Parathyroid adenoma (tissue), 2 donors: ENCODE data around the gene RIMBP3C.

ENCODE experiments used
- H2AFZ ChIP-seq: fragments of 300-600 bp; sonication (generic); one replicate; pipeline ENCODE4 v1.7.0; 2017; ENCODE audit warnings: antibody characterized with exemption, mild to moderate bottlenecking
- H3K27ac ChIP-seq: fragments of 300-600 bp; sonication (generic); one replicate; pipeline ENCODE4 v1.7.0; 2017
- H3K27me3 ChIP-seq: fragments of 300-600 bp; sonication (generic); one replicate; pipeline ENCODE4 v1.7.0; 2017; ENCODE audit warnings: low read length; ENCODE audit not compliant: control insufficient read depth, insufficient read depth
- H3K36me3 ChIP-seq: fragments of 300-600 bp; sonication (generic); one replicate; pipeline ENCODE4 v1.7.0; 2017; ENCODE audit warnings: low read length; ENCODE audit not compliant: control insufficient read depth, insufficient read depth
- H3K4me1 ChIP-seq: fragments of 300-600 bp; sonication (generic); one replicate; pipeline ENCODE4 v1.7.0; 2017; ENCODE audit warnings: control low read depth
- H3K4me2 ChIP-seq: fragments of 300-600 bp; sonication (generic); one replicate; pipeline ENCODE4 v1.7.0; 2017; ENCODE audit warnings: low read length
- H3K4me3 ChIP-seq: fragments of 300-600 bp; sonication (generic); one replicate; pipeline ENCODE4 v1.7.0; 2017; ENCODE audit warnings: low read depth, low read length
- H3K79me2 ChIP-seq: fragments of 300-600 bp; sonication (generic); one replicate; pipeline ENCODE4 v1.7.0; 2017; ENCODE audit warnings: control low read depth
- H3K9ac ChIP-seq: fragments of 300-600 bp; sonication (generic); one replicate; pipeline ENCODE4 v1.7.0; 2017; ENCODE audit warnings: mild to moderate bottlenecking
- H3K9me3 ChIP-seq: fragments of 300-600 bp; sonication (generic); one replicate; pipeline ENCODE4 v1.7.0; 2017; ENCODE audit warnings: low read length; ENCODE audit not compliant: control insufficient read depth
- TF ChIP-seq, protein P1 (sequence below): fragments of 300-600 bp; sonication (generic); IDR thresholded peaks from one replicate; pipeline ENCODE4 v1.7.0; 2017; ENCODE audit warnings: antibody characterized with exemption, mild to moderate bottlenecking
- donor health status: primary hyperparathyroidism.

Gene RIMBP3C

DNA sequence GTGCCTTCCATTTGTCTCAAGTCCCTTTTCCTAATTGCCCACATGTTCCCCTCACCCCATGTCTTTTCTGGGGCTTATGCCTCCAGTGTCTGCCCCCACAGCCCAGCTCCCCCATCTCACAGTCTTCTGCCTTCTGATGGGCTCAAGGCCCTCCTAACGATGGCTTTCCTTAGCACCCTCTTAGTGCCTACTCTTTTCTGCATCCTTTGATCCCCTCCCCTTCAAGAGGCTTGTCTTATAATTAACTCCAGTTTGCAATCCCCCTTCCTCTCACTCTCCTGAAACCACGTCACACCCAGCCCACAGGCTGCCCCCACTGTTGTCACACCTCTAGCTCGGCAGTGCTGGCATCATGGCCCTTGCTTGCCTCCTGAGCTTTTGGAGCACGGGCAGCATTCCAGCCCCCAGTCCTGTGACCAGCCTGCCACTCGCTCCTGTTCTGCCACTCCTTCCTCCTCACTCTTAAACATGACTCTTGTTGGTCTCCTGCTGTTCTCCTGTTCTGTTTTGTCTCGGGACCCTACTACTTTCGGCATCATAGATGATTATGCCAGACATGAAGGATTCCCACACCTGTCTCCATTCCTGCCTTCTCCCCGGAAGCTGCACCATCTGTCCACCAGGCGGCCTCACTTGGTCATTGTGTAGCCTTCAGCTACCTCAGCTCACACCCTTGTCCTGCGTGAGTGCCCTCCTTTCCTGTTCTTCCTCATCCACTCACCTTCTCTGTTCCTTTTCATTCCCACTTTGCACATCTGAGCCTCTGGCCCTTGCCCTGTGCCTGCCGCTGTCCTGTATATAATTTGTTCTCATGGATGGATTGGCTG is 42.4 kb upstream of the RIMBP3C start:
- Histone ChIP-seq H3K27me3 (no peaks in the 10 kb centered on the region), H3K9ac (no peak overlapping the region), H2AFZ (no peak overlapping the region), H3K9me3 (no peaks in the 10 kb centered on the region), H3K4me1 (no peaks in the 10 kb centered on the region), H3K4me3 (no peak overlapping the region), H3K79me2 (peaks cover 32% of the 10 kb centered on the region), H3K4me2 (no peak overlapping the region), H3K36me3 (no peaks in the 10 kb centered on the region), H3K27ac (no peak overlapping the region)
- TF ChIP-seq, protein P1, sequence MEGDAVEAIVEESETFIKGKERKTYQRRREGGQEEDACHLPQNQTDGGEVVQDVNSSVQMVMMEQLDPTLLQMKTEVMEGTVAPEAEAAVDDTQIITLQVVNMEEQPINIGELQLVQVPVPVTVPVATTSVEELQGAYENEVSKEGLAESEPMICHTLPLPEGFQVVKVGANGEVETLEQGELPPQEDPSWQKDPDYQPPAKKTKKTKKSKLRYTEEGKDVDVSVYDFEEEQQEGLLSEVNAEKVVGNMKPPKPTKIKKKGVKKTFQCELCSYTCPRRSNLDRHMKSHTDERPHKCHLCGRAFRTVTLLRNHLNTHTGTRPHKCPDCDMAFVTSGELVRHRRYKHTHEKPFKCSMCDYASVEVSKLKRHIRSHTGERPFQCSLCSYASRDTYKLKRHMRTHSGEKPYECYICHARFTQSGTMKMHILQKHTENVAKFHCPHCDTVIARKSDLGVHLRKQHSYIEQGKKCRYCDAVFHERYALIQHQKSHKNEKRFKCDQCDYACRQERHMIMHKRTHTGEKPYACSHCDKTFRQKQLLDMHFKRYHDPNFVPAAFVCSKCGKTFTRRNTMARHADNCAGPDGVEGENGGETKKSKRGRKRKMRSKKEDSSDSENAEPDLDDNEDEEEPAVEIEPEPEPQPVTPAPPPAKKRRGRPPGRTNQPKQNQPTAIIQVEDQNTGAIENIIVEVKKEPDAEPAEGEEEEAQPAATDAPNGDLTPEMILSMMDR, result peak; percentile 23

DNA sequence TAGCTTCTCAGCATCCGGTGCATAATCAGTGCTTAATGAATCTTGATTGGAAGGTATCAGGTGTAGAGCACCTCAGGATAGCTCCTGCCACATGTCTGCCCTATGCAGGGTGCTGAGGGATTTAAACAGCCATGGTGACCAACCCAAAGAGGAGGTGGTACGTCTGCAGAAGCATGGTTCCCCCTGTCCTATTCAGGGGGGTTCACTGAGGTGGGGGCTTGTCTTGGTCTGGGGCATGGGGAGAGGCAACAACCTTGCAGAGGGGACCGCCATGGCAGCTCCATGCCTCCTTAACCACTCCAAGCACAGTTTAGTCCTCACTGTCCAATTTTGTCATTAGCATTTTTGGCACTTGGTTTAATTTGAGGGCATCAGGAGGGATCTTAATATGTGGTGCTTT is 41.2 kb upstream of the RIMBP3C start:
- H3K4me1 ChIP-seq, result no peaks in the 10 kb centered on the region
- H3K27me3 ChIP-seq, result no peaks in the 10 kb centered on the region
- no peak overlapping the region for H3K9ac ChIP-seq
- H3K9me3 ChIP-seq, result no peaks in the 10 kb centered on the region
- H3K4me3 ChIP-seq, result no peak overlapping the region
- TF ChIP-seq, protein P1, result no peak
- no peak overlapping the region for H3K27ac ChIP-seq
- no peak overlapping the region for H3K4me2 ChIP-seq
- H2AFZ ChIP-seq, result no peak overlapping the region
- H3K36me3 ChIP-seq, result no peaks in the 10 kb centered on the region
- H3K79me2 ChIP-seq, result peaks cover 38% of the 10 kb centered on the region

DNA sequence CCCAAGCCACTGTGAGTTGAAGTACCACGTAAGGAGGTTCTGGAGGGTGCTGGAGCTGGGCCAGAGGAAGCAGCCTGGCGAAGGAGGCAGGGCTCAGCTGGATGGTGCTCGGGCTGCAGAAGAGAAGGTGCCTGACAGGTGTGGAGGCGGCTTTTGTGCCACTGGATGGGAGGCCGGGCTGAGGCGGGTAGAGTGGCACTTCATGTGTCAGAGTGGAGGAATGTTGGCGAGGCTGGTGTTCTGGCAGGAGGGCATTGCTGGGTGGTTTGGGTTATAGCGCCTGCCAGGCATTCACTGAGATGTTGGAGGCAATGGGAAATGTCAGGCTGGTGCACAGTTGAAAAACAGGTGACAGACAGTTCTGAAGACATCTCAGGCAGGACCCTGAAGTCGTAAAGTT is 40.4 kb upstream of the RIMBP3C start:
- TF ChIP-seq, protein P1, result no peak
- Histone ChIP-seq H3K27me3 (no peaks in the 10 kb centered on the region), H3K9me3 (no peaks in the 10 kb centered on the region), H3K9ac (no peak overlapping the region), H3K4me2 (no peak overlapping the region), H3K4me3 (no peak overlapping the region), H2AFZ (no peak overlapping the region), H3K27ac (no peak overlapping the region), H3K79me2 (peaks cover 40% of the 10 kb centered on the region), H3K36me3 (no peaks in the 10 kb centered on the region), H3K4me1 (no peaks in the 10 kb centered on the region)

DNA sequence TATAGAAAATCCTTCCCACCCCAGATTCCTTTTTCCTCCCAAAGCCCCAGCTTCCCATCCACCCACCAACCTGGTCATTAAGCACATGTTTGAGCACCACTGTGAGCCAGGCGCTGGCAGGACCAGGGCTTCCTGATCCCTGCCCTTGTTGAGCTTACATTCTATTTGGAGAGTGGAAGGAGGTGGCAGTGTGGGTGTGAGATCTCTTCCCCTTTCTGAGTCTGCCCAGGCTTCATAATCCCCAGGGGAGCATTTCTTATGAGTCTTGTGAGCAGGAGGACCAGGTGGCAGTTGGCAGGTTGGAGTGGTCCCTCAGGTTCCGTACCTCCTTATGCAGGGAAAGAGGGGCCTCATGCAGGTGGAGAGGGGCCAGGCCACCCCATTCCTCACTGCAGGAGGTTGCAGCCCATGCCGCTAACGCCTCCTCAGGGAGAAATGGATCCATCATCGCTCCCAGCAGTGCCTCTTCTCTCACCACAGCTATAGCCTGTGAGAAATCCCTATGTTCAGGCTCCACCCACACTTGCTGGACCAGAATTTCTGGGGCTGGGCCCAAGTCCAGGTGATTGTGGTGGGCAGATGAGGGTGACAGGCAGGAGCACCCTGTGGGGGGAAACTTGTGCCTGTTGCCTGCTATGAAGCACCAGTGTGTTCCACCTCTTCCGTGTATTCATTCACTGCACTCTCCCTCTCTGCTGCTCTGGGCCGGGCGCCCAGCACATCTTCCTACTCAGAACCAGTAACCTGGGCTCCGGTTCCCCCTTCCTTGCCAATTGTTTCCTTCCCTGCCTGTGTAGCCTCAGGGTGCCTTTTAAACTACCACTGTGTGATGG is 39.8 kb upstream of the RIMBP3C start:
- TF ChIP-seq, protein P1, result no peak
- Histone ChIP-seq H2AFZ (no peak overlapping the region), H3K9me3 (no peaks in the 10 kb centered on the region), H3K27ac (no peak overlapping the region), H3K4me2 (no peak overlapping the region), H3K4me1 (no peaks in the 10 kb centered on the region), H3K27me3 (no peaks in the 10 kb centered on the region), H3K79me2 (peaks cover 35% of the 10 kb centered on the region), H3K36me3 (no peaks in the 10 kb centered on the region), H3K9ac (no peak overlapping the region), H3K4me3 (no peak overlapping the region)
